Right lobe of liver (tissue), 4 donors: ENCODE data around the gene NDRG2.

Source experiments
- CTCF ChIP-seq, 4 donors: fragments of 200-600 bp in 3 of 4; fragments of 450-650 bp in 1 of 4; IDR thresholded peaks; one replicate each; pipeline versions ENCODE4 v1.5.1 to v1.8.0; 2016 to 2022; ENCODE audit warnings: antibody characterized with exemption in 4 of 4, mild to moderate bottlenecking in 2 of 4
- POLR2A ChIP-seq: fragments of 450-650 bp; IDR thresholded peaks from one replicate; pipeline ENCODE4 v1.6.1; 2017; ENCODE audit warnings: antibody characterized with exemption, mild to moderate bottlenecking
- donor health status: DM: no; HTN: no; CAD: no.
- donor health status: DM: no; HTN: no; CAD: no.
- donor health status: DM: no; HTN: yes; CAD: no.

GRCh38 chr14:20982646-20983369 lies 42.1 kb downstream of the NDRG2 start:
- TF ChIP-seq CTCF (IDR thresholded peaks at IDR 0.05) (no peak), POLR2A (no peak)
